PC-3 (cell line): Measurements from ENCODE around the gene COL6A1. TPM values are rescaled to one million over a fixed set of nuclear protein-coding genes. Genes with fewer than 3 reads are reported as not detected.
A peak's percentile ranks its signal among the peaks of the same experiment; 100 is the strongest.

Experiments
- ATAC-seq: fragments of 200-7000 bp; cut with Tn5 transposase; 2 replicates; pipeline ENCODE4 v1.9.1; 2020; ENCODE audit warnings: mild to moderate bottlenecking, moderate library complexity
- Bru-seq: library from RNA; stranded (reverse); fragments of 400-500 nt; gene quantifications from one replicate; lab custom pipeline; 2021; lab: Mats Ljungman, UMichigan
- BruChase-seq, 2 experiments: library from RNA; stranded (reverse); fragments of 400-500 nt; gene quantifications; one replicate each; lab custom pipeline; 2021; lab: Mats Ljungman, UMichigan
- BruUV-seq: library from RNA; stranded (reverse); fragments of 400-500 nt; replicated peaks from 2 replicates; lab custom pipeline; 2021; lab: Mats Ljungman, UMichigan
- CTCF ChIA-PET: fragments of 300-600 bp; sonication (Branson Sonifier 250); formaldehyde crosslinking; loops from one replicate; lab custom pipeline; 2022; ENCODE audit warnings: antibody characterized with exemption; lab: Charles Lee
- POLR2A ChIA-PET: fragments of 300-600 bp; sonication (Branson Sonifier 250); formaldehyde crosslinking; loops from one replicate; lab custom pipeline; 2022; ENCODE audit warnings: antibody characterized with exemption; ENCODE audit not compliant: unreplicated experiment; lab: Charles Lee
- DNase-seq: peaks from one replicate; pipeline ENCODE4 v3.0.0-alpha.2; 2015
- H2AFZ ChIP-seq: fragments of 300-600 bp; sonication (generic); 2 replicates; pipeline ENCODE4 v1.6.0; 2016; ENCODE audit warnings: antibody characterized with exemption, low read length
- H3F3A ChIP-seq: fragments of 300-600 bp; sonication (generic); one replicate; pipeline ENCODE4 v1.6.0; 2017; ENCODE audit warnings: antibody characterized with exemption, low read length, control low read depth, mild to moderate bottlenecking; ENCODE audit not compliant: unreplicated experiment
- H3K27ac ChIP-seq: fragments of 300-600 bp; sonication (generic); 2 replicates; pipeline ENCODE4 v1.5.1; 2016; ENCODE audit warnings: mild to moderate bottlenecking, low read length
- H3K27me3 ChIP-seq: fragments of 300-600 bp; sonication (generic); 2 replicates; pipeline ENCODE4 v1.6.1; 2016; ENCODE audit warnings: low read length, mixed read lengths
- H3K36me3 ChIP-seq: fragments of 300-600 bp; sonication (generic); 2 replicates; pipeline ENCODE4 v1.6.1; 2016; ENCODE audit warnings: low read depth, mixed run types, low read length, mixed read lengths
- H3K4me1 ChIP-seq: fragments of 300-600 bp; sonication (generic); 2 replicates; pipeline ENCODE4 v1.5.1; 2016; ENCODE audit warnings: low read length; ENCODE audit not compliant: insufficient read depth
- H3K4me2 ChIP-seq: fragments of 300-600 bp; sonication (generic); 2 replicates; pipeline ENCODE4 v1.6.0; 2016; ENCODE audit warnings: low read length
- H3K4me3 ChIP-seq: fragments of 300-600 bp; sonication (generic); 2 replicates; pipeline ENCODE4 v1.5.1; 2016; ENCODE audit warnings: mild to moderate bottlenecking, low read length, mixed read lengths
- H3K79me2 ChIP-seq: fragments of 300-600 bp; sonication (generic); 2 replicates; pipeline ENCODE4 v1.6.1; 2017; ENCODE audit warnings: low read length, mixed read lengths
- H3K9ac ChIP-seq: fragments of 300-600 bp; sonication (generic); 2 replicates; pipeline ENCODE4 v1.6.0; 2016; ENCODE audit warnings: mild to moderate bottlenecking, low read length
- H3K9me2 ChIP-seq: fragments of 300-600 bp; sonication (generic); replicated peaks from 2 replicates; pipeline ENCODE4 v1.6.1; 2016; ENCODE audit warnings: mixed run types, low read length, mixed read lengths
- H3K9me3 ChIP-seq: fragments of 300-600 bp; sonication (generic); 2 replicates; pipeline ENCODE4 v1.6.1; 2016; ENCODE audit warnings: low read length, mixed read lengths
- H4K20me1 ChIP-seq: fragments of 300-600 bp; sonication (generic); 2 replicates; pipeline ENCODE4 v1.6.1; 2016; ENCODE audit warnings: low read length, mixed read lengths
- CTCF ChIP-seq: fragments of 300-600 bp; sonication (generic); conservative IDR thresholded peaks from 2 replicates; pipeline ENCODE4 v1.5.1; 2017; ENCODE audit warnings: antibody characterized with exemption, low read depth, mild to moderate bottlenecking, low read length
- EZH2 ChIP-seq: fragments of 300-600 bp; sonication (generic); IDR thresholded peaks from one replicate; pipeline ENCODE4 v1.6.1; 2017; ENCODE audit warnings: antibody characterized with exemption, mild to moderate bottlenecking, low read length; ENCODE audit not compliant: unreplicated experiment
- EZH2phosphoT487 ChIP-seq: fragments of 300-600 bp; sonication (generic); IDR thresholded peaks from 2 replicates; pipeline ENCODE4 v1.6.1; 2018; ENCODE audit warnings: mild to moderate bottlenecking, antibody characterized with exemption, low read length, borderline replicate concordance
- intact Hi-C: fragments of 100-400 bp; cut with micrococcal nuclease; formaldehyde crosslinking; loops from 2 replicates; pipeline ENCODE4 v1.9.0; 2023
- long read RNA-seq: library from polyadenylated mRNA; unstranded; transcript quantifications from one replicate; pipeline ENCODE4 v2.0.0, GENCODE V29; 2021; ENCODE audit not compliant: unreplicated experiment
- total RNA-seq: library from RNA; depleted of rRNA; stranded (reverse); fragments of >200 nt; gene quantifications from 2 replicates; pipeline ENCODE4 v1.2.3, GENCODE V29; 2014; rRNA removed

The COL6A1 gene
- total RNA-seq (487 and 628 TPM in 2 replicates), Bru-seq, nascent RNA (percentile 92 among the genes with signal in this experiment), BruChase-seq, experiment 1, labeled RNA remaining after a 6-hour chase (percentile 97 among the genes with signal in this experiment), BruChase-seq, experiment 2, labeled RNA remaining after a 2-hour chase (percentile 96 among the genes with signal in this experiment)
- long read RNA-seq, transcript COL6A1-206 (6 exons, 2,358 nt) = major isoform, 66 of 1,545 reads
- long read RNA-seq, transcript COL6A1-204 (3 exons, 968 nt) = minor isoform, 16 of 1,545 reads
- long read RNA-seq, partial matches to known transcripts = 190 of 1,545 reads
- long read RNA-seq, other reads (novel, unspliced or antisense) = 1,273 of 1,545 reads

- CTCF ChIA-PET = interaction anchor here (0.6 kb wide), 1 partner anchor 657 kb away, joined by 3 read pairs; no protein-coding TSS in a partner anchor
- POLR2A ChIA-PET = interaction anchor here (0.5 to 0.7 kb wide), 2 partner anchors 18 to 263 kb away, joined by 5 to 8 read pairs; no protein-coding TSS in a partner anchor
- BruUV-seq = TSS peak; percentile 97
Measured at GRCh38 chr21:45981151-45982091, at the start of gene COL6A1. COL6A1 (plus strand) TSS chr21:45981770; CDS start chr21:45981851, 81 bp downstream.

GRCh38 chr21:45932922-45933502 lies 48.6 kb upstream of the COL6A1 start:
- no peaks in the 10 kb centered on the region for H3K9me2 ChIP-seq
- TF ChIP-seq EZH2 (no peak), EZH2phosphoT487 (no peak), CTCF (no peak)
- H3K79me2 ChIP-seq = no peaks in the 10 kb centered on the region
- no peak overlapping the region for H3K4me2 ChIP-seq
- no peaks in the 10 kb centered on the region for H4K20me1 ChIP-seq
- H3F3A ChIP-seq = no peaks in the 10 kb centered on the region
- intact Hi-C loops = no loop called here
- BruUV-seq = no TSS peak
- CTCF ChIA-PET = no interaction called here
- no peaks in the 10 kb centered on the region for H3K36me3 ChIP-seq
- H3K4me1 ChIP-seq = no peaks in the 10 kb centered on the region
- H2AFZ ChIP-seq = no peak overlapping the region
- H3K4me3 ChIP-seq = no peak overlapping the region
- POLR2A ChIA-PET = no interaction called here
- H3K9me3 ChIP-seq = 0 out of 2 replicates have a peak, but pooled peaks cover 8% of the 10 kb centered on the region
- DNase-seq (no peak), ATAC-seq (no peak)
- no peak overlapping the region for H3K27ac ChIP-seq
- no peak overlapping the region for H3K9ac ChIP-seq
- no peaks in the 10 kb centered on the region for H3K27me3 ChIP-seq

More at GRCh38 chr21:45981151-45982091, at the start of gene COL6A1:
- TF ChIP-seq CTCF (no peak), EZH2 (no peak), EZH2phosphoT487 (no peak)
- Histone ChIP-seq H3F3A (peaks cover 4% of the 10 kb centered on the region), H3K4me2 (peak within 1 kb of the TSS; percentile 97), H3K36me3 (peaks cover 21% of the 10 kb centered on the region), H2AFZ (peak within 1 kb of the TSS; percentile 63), H4K20me1 (peaks cover 22% of the 10 kb centered on the region), H3K9ac (peak within 1 kb of the TSS; percentile 98), H3K27ac (peak within 1 kb of the TSS; percentile 84), H3K79me2 (peaks cover 59% of the 10 kb centered on the region), H3K9me3 (no peaks in the 10 kb centered on the region), H3K4me1 (peaks cover 44% of the 10 kb centered on the region), H3K4me3 (peak within 1 kb of the TSS; percentile 88), H3K9me2 (no peaks in the 10 kb centered on the region), H3K27me3 (no peaks in the 10 kb centered on the region)
- DNase-seq = peak; percentile 66
- intact Hi-C loops = loop anchor here (5.0 kb wide), 1 partner anchor 71 kb away; no protein-coding TSS in a partner anchor
- ATAC-seq = peak; percentile 37
